Hematopoietic multipotent progenitor cell treated with erythropoietin and hydrocortisone succinate and interleukin-3 and kit ligand, for 4 days (in vitro differentiated cells): Measurements from ENCODE around the gene CNTN5.
"Not testable (repeated sequence)": the region's sequence is repeated elsewhere in the genome, so short reads cannot be mapped to it uniquely, and the experiment has no call there.

Source experiments
- DNase-seq: peaks from one replicate; pipeline ENCODE4 v3.0.0-alpha.2; 2015

CNTN5 gene

DNA sequence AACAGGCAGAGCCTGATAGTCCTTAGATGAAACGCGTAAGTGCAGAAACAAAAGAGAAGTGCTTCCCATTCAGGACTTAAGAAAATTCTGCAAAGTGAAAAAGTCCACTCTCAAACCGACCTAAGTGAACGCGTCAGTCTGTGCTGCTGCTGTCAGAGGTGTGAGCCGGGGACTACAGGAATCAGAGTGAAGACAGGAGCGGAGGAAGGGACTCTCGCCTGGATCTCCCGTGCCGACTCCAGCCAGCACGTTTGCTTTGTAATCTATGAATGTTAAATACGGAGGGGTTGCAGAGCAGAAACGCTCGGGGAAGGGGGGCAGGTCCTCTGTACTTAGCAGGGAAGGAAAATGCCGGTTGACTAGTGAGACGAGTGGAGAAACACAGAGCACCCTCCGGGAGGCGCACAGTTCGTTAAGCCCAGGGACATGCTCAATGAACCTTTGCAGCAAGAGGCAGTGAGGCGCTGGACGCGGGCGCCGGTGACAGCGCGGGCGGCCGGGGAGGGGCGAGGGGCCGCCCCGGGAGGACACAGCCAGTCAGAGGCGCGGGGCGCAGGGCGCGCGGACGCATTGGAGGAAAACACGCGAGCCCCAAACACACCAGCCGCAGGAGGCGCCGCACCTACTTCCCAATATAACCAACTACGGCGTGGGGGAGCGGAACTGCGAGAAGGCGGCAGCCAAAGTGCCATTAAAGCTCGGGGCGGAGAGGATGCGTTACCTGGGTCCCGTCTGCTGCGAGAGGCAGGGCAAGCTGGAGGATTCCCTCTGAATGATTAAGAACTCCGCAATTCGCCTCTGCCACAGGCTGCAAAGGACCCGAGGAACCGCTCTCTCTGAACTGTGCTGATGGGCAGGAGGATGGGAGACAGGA is at the start of gene CNTN5:
Gene CNTN5, plus strand, starts transcription at position 598 of the 874 bp plus-strand sequence.
- DNase-seq, result peak; percentile 70

DNA sequence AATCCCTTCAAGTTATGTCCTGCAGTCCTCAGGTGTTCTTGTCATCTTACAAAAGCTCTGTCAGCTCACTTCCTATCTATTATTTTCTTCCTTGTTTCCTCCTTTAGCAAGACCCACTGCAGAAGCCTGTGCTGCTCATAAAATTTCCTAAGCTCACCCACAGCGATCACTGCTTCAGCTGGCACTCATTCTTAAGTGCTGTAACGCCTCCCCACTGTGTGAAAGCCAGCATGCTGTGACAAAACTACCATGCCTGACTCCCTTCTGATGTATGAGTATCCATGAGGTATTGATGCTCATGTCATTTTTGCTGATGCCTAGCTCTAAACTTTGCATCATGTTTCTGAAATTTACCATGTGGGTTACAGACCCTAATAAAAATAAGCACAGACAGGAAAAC is 41.5 kb upstream of the CNTN5 start:
- DNase-seq, result no peak

DNA sequence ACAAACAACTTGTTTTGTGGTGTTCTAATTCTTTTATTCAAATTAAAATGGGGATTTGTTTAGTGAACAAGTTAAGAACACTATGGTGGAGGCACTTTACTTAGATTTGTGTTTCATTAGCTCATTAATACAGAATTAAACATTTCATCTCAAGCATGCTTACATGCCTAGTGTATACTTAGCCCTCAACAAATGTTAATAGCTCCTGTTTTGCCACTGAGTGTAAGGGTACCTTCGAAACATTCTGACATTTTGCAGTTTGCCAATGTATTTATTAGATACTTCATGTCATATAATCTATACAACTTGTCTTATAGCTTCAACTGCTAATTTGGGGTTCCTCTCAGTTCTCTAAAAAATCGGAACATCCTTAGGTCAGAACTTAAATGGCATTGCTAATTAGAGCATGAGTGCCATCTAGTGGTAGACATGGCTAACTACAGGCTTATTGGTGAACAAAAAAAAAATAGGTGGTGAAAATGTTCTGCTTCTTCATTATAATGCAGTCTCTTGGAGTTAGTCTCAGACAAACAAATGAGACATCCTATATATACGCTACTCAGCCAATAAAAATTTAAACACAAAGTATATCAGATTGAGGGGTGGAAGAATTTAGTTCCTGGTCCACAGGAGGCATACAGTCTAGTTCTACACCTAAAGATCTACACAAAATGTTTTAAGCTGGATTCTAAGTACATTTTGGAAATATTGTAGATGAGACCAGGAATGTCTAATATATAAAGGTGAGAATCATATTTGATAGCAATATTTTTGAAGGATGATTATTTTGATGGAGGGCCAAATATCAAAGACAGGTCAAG is 4.9 kb upstream of the CNTN5 start:
- DNase-seq, result peak; percentile 73

DNA sequence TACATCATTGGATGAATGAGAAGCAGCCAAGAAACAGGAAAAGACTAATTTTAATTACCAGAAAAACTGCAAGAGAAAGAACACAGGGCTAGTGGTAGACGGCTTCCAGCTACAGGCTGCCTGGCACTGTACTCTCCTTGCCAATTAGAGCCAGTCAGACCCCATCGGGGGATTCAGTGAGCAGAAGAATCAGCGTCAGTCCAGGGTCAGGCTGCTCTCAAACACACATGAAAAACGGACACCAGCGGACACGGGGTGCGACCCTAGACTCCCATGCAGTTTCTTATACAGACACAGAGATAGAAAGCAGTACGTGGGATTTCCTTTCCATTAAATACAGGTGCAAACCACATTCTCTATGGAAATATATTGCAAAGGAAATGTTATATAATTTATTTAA is 1.1 kb upstream of the CNTN5 start:
- DNase-seq, result no peak

DNA sequence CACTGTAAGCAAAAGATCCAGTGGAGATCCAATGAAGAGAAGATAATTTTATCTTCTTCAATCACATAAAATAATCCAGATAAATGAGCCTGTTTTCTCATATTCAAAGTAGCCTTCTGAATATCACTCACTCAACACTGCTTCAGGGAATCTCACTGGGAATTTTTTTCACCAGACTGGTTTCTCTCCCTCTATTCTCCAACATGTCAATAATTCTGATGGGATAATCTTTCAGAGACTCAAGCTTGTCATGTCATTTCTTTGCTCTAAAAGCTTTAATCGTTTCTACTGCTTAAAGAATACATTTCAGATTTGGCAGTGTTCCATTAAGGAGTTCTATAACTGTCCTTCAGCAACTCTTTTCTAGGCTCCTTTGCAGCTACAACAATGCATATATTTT is 16.3 kb downstream of the CNTN5 start:
- DNase-seq, result no peak

DNA sequence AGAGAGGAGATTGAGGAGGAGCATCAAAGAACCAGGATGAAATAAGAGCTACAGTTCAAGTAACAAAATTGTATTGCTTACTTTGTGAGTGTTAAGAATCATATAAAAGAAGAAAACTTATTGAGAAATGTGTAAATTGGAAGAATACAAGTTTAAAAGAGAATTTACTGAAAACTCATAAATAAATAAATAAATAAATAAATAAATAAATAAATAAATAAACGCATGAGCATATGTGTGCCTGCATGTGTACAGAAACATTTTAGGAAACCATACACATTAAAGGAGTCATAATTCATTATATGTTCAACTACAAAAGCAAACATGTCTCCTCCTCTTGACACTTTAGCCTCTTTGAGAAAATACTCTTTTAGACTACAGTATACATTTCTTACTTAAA is 42.6 kb downstream of the CNTN5 start:
- no peak for DNase-seq

DNA sequence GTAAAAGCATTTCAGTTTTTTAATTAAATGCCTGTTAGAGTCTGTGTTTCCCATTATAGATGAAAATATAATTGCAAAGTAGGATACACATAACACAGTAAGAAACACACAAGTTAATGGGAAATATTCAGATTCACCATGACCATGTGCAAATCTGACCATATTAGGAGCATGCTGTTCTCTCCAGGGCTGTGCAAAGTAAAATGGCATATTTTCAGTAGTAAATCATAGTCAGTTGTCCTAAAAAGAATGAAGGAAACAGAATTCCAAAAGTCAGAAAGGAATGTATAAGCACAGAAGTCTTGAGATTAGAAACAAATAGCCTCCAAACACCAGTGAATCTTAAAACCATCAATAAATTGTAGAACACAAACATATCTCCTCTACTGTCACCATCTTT is 44.4 kb downstream of the CNTN5 start:
- no peak for DNase-seq

DNA sequence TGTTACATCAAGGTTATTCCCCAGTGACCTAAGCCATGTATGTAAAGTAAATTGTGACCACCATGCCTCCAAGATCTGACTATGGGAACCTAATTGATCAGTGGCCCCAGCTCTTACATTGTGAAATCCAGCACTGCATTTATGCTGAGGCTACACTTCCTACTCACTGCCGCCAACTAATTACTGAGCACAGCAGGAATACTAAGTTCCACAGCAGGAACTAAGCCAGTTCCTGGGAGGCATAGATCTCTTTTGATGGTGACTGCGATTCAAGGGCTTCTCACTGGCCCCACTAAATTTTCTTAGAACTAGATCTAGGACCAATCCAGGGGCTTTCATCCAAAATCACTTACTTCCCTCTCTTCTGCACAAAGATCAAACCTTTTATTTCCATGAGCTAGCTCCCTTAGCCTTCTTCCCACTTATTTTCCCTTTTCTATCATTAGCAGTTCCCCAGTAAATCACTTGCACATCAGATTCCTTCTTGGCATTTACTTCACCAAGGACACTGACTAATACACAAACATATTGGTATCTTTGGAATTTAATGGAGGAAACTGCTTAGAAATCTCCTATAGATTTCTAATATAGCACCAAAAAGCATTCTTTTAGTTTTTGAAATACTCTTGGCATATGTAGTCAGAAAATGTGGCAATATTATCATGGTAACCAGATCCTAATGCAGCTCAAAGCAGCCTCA is 46.0 kb downstream of the CNTN5 start:
- no peak for DNase-seq

DNA sequence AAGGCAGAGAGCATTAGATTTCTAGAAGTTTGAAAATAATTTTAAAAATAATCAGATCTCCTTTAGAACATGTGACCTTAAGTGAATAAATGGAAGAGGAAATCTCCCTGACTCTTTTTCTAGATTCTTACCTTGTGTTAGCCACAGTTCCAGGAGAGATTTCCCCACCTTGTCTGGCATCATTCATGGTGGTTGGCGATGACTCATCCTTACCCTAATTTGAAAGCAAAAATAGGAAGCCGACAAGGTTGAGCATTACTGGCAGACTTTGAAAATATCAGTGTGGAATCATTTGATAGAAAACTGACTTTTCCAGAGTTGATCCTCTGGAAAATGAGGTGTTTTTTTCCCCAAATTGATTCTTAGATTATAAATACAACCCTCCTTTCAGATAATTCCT is 48.1 kb downstream of the CNTN5 start:
- peak; percentile 5 for DNase-seq

DNA sequence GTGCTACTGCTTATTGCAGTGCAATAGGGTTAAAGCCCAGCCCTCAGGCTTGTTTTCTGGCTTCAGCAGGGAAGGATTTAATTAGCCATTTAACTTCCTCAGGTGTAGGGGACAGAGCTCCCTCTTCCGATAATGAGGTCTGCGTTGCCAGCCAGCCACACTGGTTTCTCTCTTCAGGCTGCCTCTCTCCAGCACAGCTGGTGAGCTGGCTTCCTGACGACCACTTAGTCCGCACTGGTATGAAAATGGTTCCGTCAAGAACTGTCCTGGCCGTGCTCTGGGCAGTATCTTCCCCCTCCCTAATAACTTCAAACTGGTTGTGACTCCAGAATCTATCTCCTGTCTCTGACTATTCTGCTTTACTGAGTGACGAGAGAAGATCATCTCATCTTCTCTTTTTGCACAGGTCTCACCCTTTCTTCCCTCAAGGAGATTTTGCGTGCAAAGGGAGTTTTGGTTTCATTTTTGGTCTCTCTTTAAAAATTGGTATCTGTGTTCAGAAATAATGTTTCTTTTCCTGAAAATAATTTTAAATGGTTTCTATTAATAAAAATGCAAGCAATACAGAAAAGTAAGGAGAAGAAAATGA is 49.2 kb downstream of the CNTN5 start:
- DNase-seq, result peak; percentile 33

DNA sequence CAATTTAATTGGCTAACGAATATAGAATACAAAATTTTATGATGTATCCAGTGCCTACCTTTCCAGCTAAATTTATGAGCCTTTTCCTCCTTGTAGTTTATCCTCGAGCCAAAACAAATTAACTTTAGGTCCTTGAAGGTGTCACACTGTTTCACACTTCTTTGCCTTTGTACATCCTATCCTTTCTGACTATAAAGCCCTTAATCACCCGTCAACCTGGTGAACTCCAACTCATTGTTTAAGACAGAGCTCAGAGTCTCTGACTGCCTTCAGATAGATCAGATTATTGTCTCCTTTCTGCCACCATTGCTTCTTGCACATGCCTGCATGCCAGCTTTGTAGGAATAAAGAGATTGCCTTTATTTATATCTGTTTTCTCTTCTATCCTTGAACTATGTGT is 58.8 kb downstream of the CNTN5 start:
- no peak for DNase-seq

DNA sequence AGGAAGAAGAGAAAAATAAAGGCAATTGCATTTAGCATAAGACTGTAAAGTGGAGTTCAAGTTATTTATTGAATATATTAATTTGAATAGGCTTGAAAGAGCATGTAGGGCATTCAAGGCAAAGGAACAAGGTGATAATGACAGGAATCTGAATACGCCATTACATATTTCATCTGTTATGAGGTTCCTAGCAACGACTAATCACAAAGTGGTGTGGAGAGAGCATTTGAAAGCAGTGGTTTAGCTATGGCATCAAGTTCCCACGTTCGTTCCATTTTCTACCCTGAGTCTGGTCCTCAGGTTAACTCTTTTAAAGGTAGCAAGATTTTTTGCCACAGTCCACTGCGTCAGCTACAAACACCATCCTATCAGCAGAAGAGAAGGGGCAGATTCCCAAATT is 59.4 kb downstream of the CNTN5 start:
- DNase-seq, result no peak

DNA sequence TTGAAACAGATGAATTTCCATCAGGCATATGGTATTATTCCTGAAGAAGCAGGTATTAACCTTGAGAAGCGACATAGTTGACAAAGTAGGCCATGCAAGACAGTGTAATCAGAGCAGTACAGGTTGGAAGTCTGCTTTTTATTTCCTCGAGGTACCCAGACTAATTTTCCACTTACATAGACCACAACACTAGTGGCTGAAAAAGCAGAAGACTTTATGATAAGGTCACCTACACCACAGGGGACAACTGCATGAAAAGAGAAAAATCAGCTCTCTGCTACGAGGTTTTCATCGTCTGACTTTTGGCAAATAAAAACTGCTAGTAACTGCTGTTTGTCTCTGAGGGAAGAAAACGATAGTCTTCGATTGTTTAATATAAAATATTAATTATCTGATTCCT is 77.5 kb downstream of the CNTN5 start:
- DNase-seq, result no peak

DNA sequence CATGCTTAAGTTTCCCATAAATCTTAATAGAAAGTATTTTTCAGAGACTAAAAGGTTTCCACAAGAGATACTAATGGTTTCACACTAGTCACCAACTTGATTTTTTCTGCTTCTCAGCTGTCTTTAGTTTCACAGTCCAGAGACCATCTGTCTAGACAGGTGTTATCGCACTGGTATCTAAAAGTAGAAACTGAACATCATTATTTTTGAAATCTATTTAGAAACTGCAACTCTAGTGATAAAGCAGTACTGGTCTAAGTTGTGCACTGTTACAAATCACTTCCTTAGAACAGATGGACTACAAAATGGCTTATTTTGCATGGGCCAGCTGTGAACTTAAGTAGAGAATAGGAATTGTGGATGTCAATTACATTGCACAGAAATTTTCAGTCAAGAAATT is 78.0 kb downstream of the CNTN5 start:
- DNase-seq, result no peak

DNA sequence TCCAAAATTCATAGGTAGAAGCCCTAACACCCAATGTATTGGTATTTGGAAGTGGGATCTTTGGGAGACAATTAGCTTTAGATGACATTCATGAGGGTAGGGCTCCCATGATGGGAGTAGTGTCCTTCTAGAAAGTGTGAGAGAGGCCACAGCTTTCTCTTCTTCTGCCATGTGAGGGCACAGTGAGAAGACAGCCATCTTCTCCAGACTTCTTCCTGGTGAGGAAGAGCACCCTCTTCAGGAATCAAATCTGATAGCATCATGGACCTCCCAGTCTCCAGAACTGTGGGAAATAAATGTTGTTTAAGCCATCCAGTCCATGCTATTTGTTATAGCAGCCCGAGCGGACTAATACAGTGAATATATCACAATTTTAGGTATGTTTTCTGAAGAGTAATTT is 96.9 kb downstream of the CNTN5 start:
- no peak for DNase-seq

DNA sequence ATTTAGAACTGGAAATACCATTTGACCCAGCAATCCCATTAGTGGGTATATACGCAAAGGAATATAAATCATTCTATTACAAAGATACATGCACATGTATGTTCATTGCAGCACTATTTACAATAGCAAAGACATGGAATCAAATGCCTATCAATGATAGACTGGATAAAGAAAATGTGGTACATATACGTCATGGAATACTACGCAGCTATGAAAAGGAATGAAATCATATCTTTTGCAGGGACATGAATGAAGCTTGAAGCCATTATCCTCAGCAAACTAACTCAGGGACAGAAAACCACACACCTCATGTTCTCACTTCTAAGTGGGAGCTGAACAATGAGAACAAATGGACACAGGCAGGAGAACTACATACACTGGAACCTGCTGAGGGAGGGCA is 113.1 kb downstream of the CNTN5 start:
- not testable (repeated sequence) for DNase-seq

DNA sequence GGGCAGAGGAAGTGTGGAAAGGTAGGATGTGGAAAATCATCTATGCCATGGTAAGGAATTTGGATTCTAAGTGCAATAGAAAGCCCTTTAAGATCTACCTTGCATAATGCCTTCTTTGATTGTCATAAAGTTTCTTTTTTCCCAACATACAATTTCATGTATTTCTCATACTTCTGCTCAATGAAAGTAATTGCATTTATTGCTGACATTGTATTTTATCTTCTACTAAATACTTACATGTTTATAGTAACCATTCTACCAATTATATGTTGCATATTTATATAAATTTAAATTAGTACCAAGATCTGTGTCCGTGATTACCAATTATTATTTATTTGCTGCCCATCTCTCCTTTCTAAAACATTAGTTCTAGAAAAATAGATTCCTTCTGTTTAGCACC is 114.8 kb downstream of the CNTN5 start:
- DNase-seq, result no peak

DNA sequence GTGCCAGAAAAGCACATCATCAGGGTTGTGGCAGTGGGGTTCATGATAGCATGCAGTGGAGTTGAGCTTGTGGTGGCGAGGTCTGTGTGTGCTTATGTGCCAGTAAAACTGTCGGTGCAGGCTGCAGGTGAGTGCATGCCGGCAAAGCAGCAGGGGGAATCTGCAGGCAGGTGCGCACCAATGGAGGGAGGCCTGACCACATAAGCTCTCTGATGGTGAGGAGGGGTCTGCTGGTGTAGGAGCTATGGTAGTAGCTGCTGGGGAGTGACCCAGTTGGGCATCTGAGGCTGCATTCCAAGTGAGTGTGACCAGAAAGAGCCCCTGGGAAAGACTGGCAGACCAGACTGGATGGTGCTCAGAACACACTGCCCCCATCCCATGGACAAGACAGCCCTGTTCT is 121.5 kb downstream of the CNTN5 start:
- no peak for DNase-seq

DNA sequence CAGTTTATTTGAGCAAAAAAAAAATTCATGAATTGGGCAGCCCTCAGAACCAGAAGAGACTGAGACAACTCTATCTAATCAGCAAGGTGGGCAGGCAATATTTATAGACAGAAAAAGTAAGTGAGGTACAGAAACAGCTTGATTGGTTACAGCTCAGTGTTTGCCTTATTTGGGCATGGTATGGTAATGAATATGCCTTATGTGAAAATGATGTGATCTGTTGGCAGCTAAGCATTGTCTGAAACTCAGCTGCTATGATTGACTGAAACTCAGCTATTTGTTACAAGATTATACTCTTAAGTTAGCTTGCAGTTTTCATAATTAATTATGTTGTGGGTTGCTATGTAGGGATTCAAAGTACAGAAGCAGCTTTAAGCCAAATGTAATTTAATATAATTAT is 127.6 kb downstream of the CNTN5 start:
- no peak for DNase-seq

DNA sequence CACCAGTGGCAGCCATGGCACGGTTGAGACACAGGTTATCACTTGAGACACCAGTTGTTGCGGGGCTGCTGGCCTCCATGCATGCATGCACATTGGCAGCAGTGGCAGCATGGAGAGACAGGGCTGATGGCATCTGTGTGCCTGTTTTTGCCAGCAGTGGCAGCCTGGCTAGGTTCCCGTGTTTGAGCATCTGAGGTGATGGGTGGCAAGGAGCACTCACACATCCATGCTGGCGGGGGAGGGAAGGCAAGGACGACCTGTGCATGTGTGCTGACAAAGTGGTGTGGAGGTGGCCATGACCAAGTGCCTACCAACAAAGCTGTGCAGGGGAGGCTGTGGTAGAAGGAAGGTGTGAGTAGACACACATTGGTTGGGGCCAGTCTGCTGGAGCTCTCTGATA is 133.5 kb downstream of the CNTN5 start:
- no peak for DNase-seq

DNA sequence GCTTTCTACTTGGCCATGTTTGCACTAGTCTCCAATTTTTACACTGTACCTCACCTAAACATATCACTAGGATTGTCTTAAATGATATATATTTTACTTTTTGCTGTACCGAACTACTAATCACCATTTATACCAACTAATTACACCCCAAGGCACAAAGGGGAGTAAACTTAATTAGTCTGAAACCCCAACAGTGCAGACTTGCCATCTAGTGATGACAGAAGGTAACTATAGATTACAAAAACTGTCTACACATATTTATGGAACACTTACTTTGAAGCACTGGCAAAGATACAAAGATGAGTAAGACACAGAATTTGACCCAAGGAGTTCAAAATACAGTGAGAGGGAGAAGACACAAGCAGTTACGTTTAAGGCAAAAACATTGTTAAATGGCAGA is 139.7 kb downstream of the CNTN5 start:
- DNase-seq, result no peak

DNA sequence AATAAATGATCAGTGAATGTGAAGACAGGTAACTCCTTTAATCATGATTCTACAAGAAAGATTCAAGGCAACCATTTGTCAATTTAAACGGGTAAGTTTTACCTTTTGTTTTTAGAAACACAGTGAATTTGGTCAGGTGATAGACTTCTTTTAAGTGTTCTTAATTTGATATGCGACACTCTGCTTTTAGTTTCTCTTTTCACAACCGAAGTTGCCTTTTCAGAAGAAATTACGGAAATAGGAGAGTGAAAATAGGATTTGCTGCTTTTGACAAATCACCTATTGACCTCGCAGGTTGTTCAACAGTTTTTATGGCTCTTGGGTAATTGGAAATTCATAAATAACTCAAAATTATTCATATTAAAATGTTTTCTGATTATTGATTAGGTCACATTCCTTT is 142.1 kb downstream of the CNTN5 start:
- DNase-seq, result no peak

DNA sequence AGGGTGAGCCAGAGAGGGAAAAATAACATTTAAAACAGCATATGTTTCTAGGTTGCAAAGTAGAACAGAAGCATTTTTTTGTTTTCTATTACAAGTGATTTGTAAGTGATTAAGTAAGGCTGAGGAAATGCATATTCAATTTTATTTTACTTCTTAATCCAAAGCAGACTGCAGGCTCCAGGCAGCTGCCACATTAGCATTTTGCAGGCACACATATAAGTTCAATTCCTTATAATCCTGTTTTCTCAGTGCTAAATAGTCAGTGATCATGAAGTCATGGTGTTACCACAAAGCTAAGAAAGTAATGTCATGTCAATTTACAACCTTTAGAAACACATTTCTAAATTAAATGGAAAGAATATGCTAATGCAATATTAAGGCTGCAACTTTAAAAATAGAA is 149.8 kb downstream of the CNTN5 start:
- no peak for DNase-seq
